ENCODE results near the gene NUP210.

Gene NUP210

DNA sequence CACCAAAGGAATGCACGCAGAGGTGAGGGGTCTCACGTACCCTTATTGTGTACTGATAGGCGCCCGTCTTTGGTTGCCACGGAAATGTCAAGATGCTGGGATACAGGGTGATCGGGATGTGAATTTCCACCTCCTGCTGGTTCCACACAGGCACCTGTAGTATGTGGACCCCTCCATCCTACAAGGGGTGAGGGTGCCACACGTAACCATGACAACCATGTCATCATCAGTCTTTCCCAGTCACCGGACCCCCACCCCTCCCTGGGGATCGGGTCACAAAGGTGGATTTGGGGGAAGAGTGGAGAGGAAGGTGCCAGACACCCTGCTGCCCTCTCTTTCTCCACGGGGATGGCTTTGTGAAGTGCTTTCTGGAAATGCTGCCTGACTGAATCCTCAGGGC, 44.7 kb downstream of the NUP210 start:
- no peak for DNase-seq (ENCODE audit: low read depth)

DNA sequence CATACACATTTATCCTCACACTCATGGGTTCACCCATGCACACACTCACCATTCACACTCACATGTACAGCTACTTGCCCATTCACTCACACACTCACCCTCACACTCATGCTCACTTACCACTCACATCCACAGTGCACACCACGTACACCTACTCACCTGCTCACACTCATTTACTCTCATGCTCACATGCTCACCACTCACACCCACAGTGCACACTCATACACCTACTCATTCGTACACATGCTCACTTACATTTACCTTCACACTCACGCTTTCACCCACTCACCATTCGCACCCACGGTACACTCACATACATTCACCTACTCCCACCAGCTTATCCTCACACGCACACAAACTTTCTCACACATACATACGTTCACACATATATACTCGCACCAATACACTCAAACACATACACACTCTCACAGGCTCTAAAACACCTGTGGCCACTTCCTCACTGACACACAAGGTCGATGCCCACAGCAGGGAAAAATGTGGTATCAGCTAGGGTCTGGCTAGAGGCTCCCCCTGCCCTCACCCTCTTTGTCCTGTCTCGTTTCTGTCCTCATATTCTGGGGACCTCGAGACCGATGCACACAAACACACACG, 46.0 kb downstream of the NUP210 start:
- DNase-seq (ENCODE audit: low read depth): no peak

GRCh38 chr3:13372656-13373055, 47.5 kb downstream of the NUP210 start:
- DNase-seq (ENCODE audit: low read depth): no peak

- DNase-seq (ENCODE audit: low read depth): no peak
Measured at GRCh38 chr3:13372126-13372525, 48.0 kb downstream of the NUP210 start.

DNA sequence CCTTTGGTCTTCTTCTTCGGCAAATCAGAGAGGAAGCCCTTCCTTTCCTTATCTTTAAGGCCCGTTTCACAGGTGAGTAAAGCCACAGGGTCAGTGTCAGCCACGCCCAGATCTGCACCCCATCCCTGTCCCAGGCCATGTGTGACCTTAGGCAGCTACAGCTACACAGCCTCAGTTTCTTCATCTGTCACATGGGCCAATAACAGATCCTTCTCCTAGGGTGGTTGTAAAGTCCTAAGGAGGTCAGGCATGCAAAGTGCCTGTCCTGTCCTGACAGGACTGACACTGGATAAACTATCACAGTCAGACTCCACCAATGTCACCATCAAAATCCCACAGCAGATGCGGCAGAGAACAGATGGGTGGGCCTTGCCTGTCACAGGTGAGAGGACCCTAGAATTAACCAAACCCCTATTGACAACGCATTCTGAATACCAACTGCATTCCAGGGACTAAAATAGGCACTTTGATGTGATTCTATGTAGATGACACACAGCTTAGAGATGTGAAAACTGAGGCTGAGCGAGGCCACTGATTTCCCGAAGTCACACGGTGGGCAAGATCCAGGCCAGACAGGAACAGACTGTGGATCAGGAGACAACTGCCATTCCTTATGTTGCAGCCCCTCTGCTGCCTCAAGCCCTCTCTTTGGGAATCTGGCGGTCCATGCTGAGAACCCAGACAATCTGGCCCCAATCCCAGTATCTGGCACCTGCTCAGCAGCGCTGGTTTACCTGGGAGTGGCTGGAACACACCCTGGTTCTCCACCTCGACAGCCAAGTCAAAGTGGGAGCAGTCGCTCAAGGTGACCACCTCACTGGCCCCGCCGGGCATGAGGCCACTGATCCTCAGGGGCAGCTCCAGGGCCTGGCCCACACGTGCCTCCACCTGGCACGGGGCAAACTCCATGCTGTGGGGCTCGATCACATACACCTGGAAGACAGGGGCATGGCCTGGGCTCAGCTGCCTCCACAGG, 48.7 kb downstream of the NUP210 start:
- DNase-seq (ENCODE audit: low read depth): no peak

DNA sequence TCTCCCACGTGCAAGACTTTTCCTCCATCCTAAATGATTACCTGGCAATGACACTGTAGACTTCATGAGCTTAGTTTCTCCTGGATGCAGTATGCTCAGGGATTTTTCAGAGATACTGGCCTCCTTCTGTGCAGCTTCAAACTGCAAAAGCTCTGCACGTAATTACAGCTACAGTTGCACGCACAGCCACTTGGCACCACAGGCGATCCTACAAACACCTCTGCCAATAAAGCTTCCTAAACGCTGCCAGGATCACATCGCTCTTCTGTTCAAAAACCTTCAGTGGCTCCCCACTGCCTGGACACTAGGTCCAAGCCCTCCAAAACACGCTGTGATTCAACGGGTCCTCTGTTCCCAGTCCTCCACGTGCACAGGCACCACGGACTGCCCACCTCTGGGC, 49.5 kb downstream of the NUP210 start:
- DNase-seq (ENCODE audit: low read depth): no peak

- no peak for DNase-seq (ENCODE audit: low read depth)
Measured at GRCh38 chr3:13370055-13370454, 50.1 kb downstream of the NUP210 start.

DNA sequence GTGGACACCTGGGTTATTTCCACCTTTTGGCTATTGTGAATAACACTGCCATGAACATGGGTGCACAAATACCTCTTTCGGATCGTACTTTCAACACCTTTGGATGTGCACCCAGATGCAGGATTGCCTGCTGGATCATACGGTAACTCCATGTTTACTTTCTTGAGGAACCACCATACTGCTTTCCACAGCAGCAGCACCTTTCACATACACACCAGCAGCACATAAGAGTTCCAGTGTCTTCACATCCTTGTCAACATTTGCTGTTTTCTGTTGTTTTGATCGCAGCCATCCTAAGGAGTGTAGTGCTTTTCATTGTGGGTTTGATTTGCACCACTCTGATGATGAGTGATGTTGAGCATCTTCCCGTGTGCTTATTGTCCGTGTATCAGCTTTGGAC, 51.3 kb downstream of the NUP210 start:
- DNase-seq (ENCODE audit: low read depth): no peak

DNA sequence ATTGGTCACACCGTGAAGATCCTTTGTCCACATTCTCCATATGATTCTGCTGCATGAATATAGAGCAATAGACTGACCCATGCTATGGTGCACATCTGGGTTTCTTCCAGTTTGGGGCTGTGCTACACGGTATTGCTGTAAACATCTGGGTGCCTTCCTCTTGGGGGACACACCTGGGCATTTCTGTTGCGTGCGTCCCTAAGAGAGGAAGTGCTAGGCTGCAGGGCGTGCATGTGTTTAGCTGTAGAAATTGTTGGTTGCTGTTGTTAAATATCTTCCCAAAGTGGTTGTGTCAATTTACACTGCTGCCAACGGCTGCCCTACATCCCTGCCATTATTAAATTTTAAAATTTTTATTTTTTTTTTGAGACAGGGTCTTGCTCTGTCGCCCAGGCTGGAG, 52.4 kb downstream of the NUP210 start:
- no peak for DNase-seq (ENCODE audit: low read depth)

DNA sequence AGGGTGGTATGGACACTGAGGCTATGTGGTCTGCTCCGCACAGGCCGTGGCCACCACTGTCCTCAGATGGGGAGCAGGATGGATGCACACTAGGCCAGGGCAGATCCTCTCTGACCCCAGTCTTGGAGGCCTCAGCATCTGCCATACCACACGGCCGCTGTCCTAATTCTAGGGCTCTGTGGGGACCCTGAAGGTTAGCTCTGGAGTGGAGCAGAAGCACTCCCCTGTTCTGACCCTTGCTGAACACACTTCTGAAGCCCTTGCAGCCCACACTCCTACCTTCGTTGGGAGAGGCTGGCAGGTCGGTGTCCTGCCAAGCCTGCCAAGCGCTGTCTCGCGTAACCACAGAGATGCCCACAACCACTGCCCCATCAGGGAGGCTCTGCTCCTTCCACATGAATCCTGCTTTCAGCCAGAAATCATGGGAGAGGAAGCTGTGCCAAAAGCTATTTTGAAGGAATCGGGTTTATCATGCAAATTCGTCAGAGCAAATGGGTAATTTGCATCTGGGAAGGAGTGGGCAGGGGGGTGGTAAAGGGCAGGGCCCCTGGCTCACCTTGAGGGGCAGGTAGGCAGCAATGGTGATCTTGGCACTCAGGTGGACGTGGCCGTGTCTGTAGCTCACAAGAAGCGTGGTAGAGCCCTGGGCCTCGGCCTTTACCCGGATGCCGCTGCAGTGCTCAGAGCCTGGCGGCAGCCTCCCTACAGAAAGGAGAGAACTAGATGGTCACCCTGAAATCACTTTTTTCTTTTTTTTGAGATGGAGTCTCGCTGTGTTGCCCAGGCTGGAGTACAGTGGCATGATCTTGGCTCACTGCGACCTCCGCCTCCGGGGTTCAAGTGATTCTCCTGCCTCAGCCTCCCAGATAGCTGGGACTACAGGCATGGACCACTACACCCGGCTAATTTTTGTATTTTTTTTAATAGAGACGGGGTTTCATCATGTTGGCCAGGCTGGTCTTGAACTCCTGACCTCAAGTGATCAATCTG, 54.4 kb downstream of the NUP210 start:
- no peak for DNase-seq (ENCODE audit: low read depth)

GRCh38 chr3:13364602-13365271, 55.4 kb downstream of the NUP210 start:
- DNase-seq (ENCODE audit: low read depth): no peak

DNA sequence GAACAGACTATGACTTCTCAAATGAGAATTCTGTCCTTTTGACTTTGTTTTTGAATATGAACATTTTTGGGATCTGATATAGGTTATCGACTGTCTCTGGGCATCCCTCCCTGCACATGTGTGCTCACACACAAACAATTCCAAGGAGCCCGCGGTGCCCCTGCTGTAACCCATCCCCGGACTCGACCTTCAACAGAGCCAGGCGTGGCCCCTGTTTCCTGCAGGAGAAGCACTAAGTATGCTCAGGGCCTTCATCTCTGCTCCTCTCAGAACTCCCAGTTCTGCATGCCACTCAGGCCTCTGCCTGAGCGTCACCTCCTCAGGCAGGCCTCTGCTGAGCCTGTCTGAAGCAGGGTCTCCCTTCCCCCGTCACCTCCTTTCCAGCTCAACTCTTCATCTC, 57.6 kb downstream of the NUP210 start:
- no peak for DNase-seq (ENCODE audit: low read depth)

GRCh38 chr3:13359916-13360315, 60.2 kb downstream of the NUP210 start:
- DNase-seq (ENCODE audit: low read depth): no peak

- no peak for DNase-seq (ENCODE audit: low read depth)
Measured at GRCh38 chr3:13358643-13359042, 61.5 kb downstream of the NUP210 start.

GRCh38 chr3:13358051-13358450, 62.1 kb downstream of the NUP210 start:
- no peak for DNase-seq (ENCODE audit: low read depth)

DNA sequence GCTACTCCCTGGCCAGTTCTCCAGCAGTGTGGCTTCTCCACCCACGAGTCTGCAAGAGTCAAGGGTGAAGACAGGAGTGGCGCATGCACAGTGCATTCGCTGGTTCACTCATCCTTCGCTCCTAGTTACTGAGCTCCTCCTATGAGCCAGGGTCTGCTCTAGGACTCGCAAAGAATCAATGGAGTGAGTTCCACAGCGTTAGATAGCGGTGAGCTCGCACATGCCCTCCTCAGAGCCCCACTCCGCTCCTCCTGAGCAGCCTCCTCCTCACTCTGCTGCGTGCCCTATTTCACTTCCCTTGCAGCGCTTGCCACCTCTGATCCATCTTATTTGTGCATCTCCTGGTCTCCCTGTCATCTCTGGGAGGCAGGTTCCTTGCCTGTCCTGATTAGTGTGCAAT, 63.0 kb downstream of the NUP210 start:
- DNase-seq (ENCODE audit: low read depth): no peak

- DNase-seq (ENCODE audit: low read depth): no peak
Measured at GRCh38 chr3:13353936-13354542, 66.1 kb downstream of the NUP210 start.

DNA sequence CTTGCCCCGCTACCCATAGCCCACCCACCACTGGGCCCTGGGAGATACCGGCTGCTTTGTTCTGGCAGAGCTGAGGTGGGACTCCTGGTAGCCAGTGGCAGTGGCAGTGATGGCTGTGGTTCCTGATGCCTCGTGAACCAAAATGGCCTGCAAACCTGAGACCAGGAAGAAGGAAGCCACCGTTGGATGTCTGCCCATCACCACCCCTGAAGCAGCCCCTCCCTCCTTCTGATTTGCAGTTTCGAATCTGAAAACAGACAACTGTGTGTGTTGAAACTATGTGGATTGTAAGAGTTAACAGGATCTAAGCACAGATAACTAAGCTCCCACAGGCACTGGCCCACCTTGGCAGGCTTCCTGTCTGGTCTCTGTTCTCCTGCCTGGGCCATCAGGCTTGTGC, 66.6 kb downstream of the NUP210 start:
- DNase-seq (ENCODE audit: low read depth): no peak

GRCh38 chr3:13352621-13353131, 67.4 kb downstream of the NUP210 start:
- DNase-seq (ENCODE audit: low read depth): no peak

- no peak for DNase-seq (ENCODE audit: low read depth)
Measured at GRCh38 chr3:13349823-13350222, 70.3 kb downstream of the NUP210 start.
